Measurements from ENCODE around the gene PPT2. TPM values are rescaled to one million over a fixed set of nuclear protein-coding genes. Genes with fewer than 3 reads are reported as not detected.

PPT2 gene
- total and polyA plus RNA-seq, 2 of the 13 experiments (the other 11 are each of a cell fraction or from before 2014, with no cell fraction given), result 39.2 to 61.8 TPM

- no peak for TF ChIP-seq ATF6 (CRISPR knock-in tag; conservative IDR thresholded peaks at IDR 0.05)
- TF ChIP-seq ZNF597 (CRISPR knock-in tag; IDR thresholded peaks at IDR 0.05), result peak; percentile 67; the same call in 1 of the 2 replicates
- 0 out of 2 replicates have a peak, but pooled peaks have one; percentile 29 for TF ChIP-seq HNF4A (CRISPR knock-in tag; IDR thresholded peaks at IDR 0.05)
- TF ChIP-seq ZBTB46 (CRISPR knock-in tag; IDR thresholded peaks at IDR 0.05; ENCODE audit: borderline replicate concordance), result peak; percentile 78; the same call in 1 of the 2 replicates
- peak; percentile 68; the same call in 1 of the 2 replicates for TF ChIP-seq ZNF747 (CRISPR knock-in tag; IDR thresholded peaks at IDR 0.05; ENCODE audit: borderline replicate concordance)
- peak; percentile 90; the same call in 1 of the 2 replicates for TF ChIP-seq KLF13 (CRISPR knock-in tag; IDR thresholded peaks at IDR 0.05)
- TF ChIP-seq ZFP91 (CRISPR knock-in tag; IDR thresholded peaks at IDR 0.05; ENCODE audit: borderline replicate concordance), result peak; percentile 75; the same call in 1 of the 2 replicates
- peak; percentile 99 for TF ChIP-seq PRPF4 (IDR thresholded peaks at IDR 0.05; ENCODE audit: low read depth, low read length, poor library complexity, severe bottlenecking)
- no peak for TF ChIP-seq ELK4 (CRISPR knock-in tag; IDR thresholded peaks at IDR 0.05; ENCODE audit: borderline replicate concordance)
- no peak; the same call in 1 of the 2 replicates for TF ChIP-seq ZNF615 (CRISPR knock-in tag; IDR thresholded peaks at IDR 0.05; ENCODE audit: borderline replicate concordance)
- no peak; the same call in 1 of the 2 replicates for TF ChIP-seq ZC3H4 (CRISPR knock-in tag; IDR thresholded peaks at IDR 0.05; ENCODE audit: borderline replicate concordance)
- TF ChIP-seq NFE2L2 (IDR thresholded peaks at IDR 0.05; ENCODE audit: low read length), result no peak
- TF ChIP-seq NR2F2 (IDR thresholded peaks at IDR 0.05; ENCODE audit: borderline replicate concordance, low read depth), result no peak; the same call in 1 of the 2 replicates
- TF ChIP-seq PCBP1 (IDR thresholded peaks at IDR 0.05; ENCODE audit: borderline replicate concordance, low read depth, low read length), result peak; percentile 90
- peak; percentile 94 for TF ChIP-seq GABPB1 (CRISPR knock-in tag; IDR thresholded peaks at IDR 0.05)
- TF ChIP-seq KAT7 (CRISPR knock-in tag; IDR thresholded peaks at IDR 0.05; ENCODE audit: borderline replicate concordance), result no peak; the same call in 1 of the 2 replicates
These were observed at the start of gene PPT2 (continued) for GRCh38 chr6:32153564-32154513.
